ENCODE measurements around the gene GPR87. TPM values are rescaled to one million over a fixed set of nuclear protein-coding genes. Genes with fewer than 3 reads are reported as not detected.
A peak's percentile ranks its signal among the peaks of the same experiment; 100 is the strongest.

The GPR87 gene
- total RNA-seq, 2 donors from 2014 or later: not detected

DNA sequence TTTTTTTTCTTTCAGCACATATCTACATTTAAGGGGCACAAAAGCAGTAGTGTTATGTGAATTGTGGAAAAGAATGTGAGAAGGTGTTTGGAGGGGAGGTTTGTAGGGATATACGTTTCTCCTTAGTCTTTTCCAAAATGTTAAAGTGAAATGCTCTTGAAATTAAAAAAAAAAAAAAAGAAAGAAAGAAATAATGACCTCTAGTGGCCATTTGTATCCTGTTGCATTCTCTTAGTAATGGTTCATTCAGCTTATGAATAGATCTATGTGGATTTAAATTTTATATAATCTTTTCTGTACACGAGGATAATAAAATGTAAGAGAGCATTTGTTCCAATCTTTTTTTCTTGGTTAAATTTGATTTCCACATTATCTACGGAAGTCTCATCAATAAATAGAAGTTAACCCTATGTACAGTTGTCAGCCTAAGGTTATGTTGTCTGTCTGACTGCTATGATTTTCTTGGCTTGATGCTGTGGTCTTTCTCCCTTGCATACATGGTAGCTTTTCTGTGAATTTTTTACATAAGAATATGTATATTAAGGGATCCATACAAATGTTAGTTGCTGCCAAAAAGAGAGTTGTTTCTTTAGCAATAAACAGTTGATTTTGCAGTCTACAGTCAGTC lies 11.1 kb upstream of the GPR87 start:
- TF ChIP-seq, protein P1, sequence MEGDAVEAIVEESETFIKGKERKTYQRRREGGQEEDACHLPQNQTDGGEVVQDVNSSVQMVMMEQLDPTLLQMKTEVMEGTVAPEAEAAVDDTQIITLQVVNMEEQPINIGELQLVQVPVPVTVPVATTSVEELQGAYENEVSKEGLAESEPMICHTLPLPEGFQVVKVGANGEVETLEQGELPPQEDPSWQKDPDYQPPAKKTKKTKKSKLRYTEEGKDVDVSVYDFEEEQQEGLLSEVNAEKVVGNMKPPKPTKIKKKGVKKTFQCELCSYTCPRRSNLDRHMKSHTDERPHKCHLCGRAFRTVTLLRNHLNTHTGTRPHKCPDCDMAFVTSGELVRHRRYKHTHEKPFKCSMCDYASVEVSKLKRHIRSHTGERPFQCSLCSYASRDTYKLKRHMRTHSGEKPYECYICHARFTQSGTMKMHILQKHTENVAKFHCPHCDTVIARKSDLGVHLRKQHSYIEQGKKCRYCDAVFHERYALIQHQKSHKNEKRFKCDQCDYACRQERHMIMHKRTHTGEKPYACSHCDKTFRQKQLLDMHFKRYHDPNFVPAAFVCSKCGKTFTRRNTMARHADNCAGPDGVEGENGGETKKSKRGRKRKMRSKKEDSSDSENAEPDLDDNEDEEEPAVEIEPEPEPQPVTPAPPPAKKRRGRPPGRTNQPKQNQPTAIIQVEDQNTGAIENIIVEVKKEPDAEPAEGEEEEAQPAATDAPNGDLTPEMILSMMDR (IDR thresholded peaks at IDR 0.05): peak; percentile 38
- H3K36me3 ChIP-seq: no peaks in the 10 kb centered on the region
- ATAC-seq (ENCODE audit: insufficient number of reproducible peaks, low FRiP score, low read depth): no peak

DNA sequence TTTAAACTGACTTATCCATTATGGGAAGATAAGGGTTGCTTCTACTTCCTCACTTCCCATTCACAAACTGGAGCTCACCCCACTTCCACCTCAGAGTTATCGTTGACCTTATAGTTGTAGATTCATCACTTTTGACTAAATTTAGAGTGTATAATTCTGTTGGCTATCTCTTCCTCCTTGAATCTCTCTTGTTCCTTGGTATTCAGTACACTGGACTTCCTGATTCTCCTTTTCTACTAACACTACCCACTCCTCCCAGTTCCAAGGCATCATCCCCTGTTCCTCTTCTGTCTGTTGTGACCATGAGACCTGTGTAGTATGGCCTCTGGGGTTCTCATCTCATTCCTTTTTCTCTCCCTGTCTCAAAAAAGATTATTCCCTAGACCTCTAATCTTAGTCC lies 5.9 kb upstream of the GPR87 start:
- no peak overlapping the region for H3K4me3 ChIP-seq
- H3K9me3 ChIP-seq: no peaks in the 10 kb centered on the region
- no peak for ATAC-seq (ENCODE audit: insufficient number of reproducible peaks, low FRiP score, low read depth)
- no peak overlapping the region for H3K27ac ChIP-seq
- DNase-seq (ENCODE audit: low spot score): no peak
- TF ChIP-seq, protein P1 (IDR thresholded peaks at IDR 0.05): no peak
- no peaks in the 10 kb centered on the region for H3K27me3 ChIP-seq (replicated peaks; ENCODE audit: insufficient read depth)
- H3K4me1 ChIP-seq (ENCODE audit: control insufficient read depth in 1 of 2, low read depth in 2 of 2): no peaks in the 10 kb centered on the region
- no peaks in the 10 kb centered on the region for H3K36me3 ChIP-seq

More for the DNA sequence above, 11.1 kb upstream of the GPR87 start:
- no peak overlapping the region for H3K27ac ChIP-seq
- peak overlapping the region; percentile 46 for H3K4me3 ChIP-seq
- H3K4me1 ChIP-seq (ENCODE audit: control insufficient read depth in 1 of 2, low read depth in 2 of 2): no peaks in the 10 kb centered on the region
- no peak for DNase-seq (ENCODE audit: low spot score)
- no peaks in the 10 kb centered on the region for H3K27me3 ChIP-seq (replicated peaks; ENCODE audit: insufficient read depth)
- H3K9me3 ChIP-seq: no peaks in the 10 kb centered on the region

- no peaks in the 10 kb centered on the region for H3K36me3 ChIP-seq
- no peaks in the 10 kb centered on the region for H3K4me1 ChIP-seq (ENCODE audit: control insufficient read depth in 1 of 2, low read depth in 2 of 2)
- H3K27ac ChIP-seq: no peak overlapping the region
- DNase-seq (ENCODE audit: low spot score) (no peak), ATAC-seq (ENCODE audit: insufficient number of reproducible peaks, low FRiP score, low read depth) (no peak)
- H3K27me3 ChIP-seq (replicated peaks; ENCODE audit: insufficient read depth): no peaks in the 10 kb centered on the region
- H3K4me3 ChIP-seq: no peak overlapping the region
- no peaks in the 10 kb centered on the region for H3K9me3 ChIP-seq
- TF ChIP-seq, protein P1 (IDR thresholded peaks at IDR 0.05): no peak
Measured at GRCh38 chr3:151321526-151321925, 4.9 kb upstream of the GPR87 start.

GRCh38 chr3:151320131-151320530 lies 3.5 kb upstream of the GPR87 start:
- H3K27ac ChIP-seq: no peak overlapping the region
- no peaks in the 10 kb centered on the region for H3K4me1 ChIP-seq (ENCODE audit: control insufficient read depth in 1 of 2, low read depth in 2 of 2)
- no peaks in the 10 kb centered on the region for H3K9me3 ChIP-seq
- H3K4me3 ChIP-seq: no peak overlapping the region
- no peaks in the 10 kb centered on the region for H3K27me3 ChIP-seq (replicated peaks; ENCODE audit: insufficient read depth)
- no peaks in the 10 kb centered on the region for H3K36me3 ChIP-seq
- DNase-seq (ENCODE audit: low spot score) (no peak), ATAC-seq (ENCODE audit: insufficient number of reproducible peaks, low FRiP score, low read depth) (no peak)
- TF ChIP-seq, protein P1 (IDR thresholded peaks at IDR 0.05): no peak

- H3K4me1 ChIP-seq (ENCODE audit: control insufficient read depth in 1 of 2, low read depth in 2 of 2): no peaks in the 10 kb centered on the region
- ATAC-seq (ENCODE audit: insufficient number of reproducible peaks, low FRiP score, low read depth) (no peak), DNase-seq (ENCODE audit: low spot score) (no peak)
- H3K27ac ChIP-seq: no peak overlapping the region
- TF ChIP-seq, protein P1 (IDR thresholded peaks at IDR 0.05): no peak
- no peaks in the 10 kb centered on the region for H3K36me3 ChIP-seq
- no peaks in the 10 kb centered on the region for H3K27me3 ChIP-seq (replicated peaks; ENCODE audit: insufficient read depth)
- H3K9me3 ChIP-seq: no peaks in the 10 kb centered on the region
- H3K4me3 ChIP-seq: no peak overlapping the region
Measured at GRCh38 chr3:151319628-151320027, 3.0 kb upstream of the GPR87 start.

All from thoracic aorta (tissue), 2 donors.